Adrenal gland (tissue), 5 donors: ENCODE results near the gene CYB561A3.

Experiments
- POLR2A ChIP-seq, 2 donors: fragments of 450-650 bp; IDR thresholded peaks; one replicate each; pipeline ENCODE4 v1.6.1; 2017; ENCODE audit warnings: antibody characterized with exemption in 2 of 2, mild to moderate bottlenecking in 2 of 2, moderate library complexity in 1 of 2
- TF ChIP-seq, protein P1 (sequence below), 6 experiments: fragments of 450-650 bp in 4 of 6; fragments of 200-600 bp in 2 of 6; sonication (generic) in 1 of 6; IDR thresholded peaks; 1 replicate in 5 of 6; 2 replicates in 1 of 6; pipeline versions ENCODE4 v1.5.1 to v1.8.0; 2016 to 2021; ENCODE audit warnings: antibody characterized with exemption in 6 of 6, mild to moderate bottlenecking in 2 of 6, moderate library complexity in 1 of 6
- donor health status: DM: no; HTN: no; CAD: no.

DNA sequence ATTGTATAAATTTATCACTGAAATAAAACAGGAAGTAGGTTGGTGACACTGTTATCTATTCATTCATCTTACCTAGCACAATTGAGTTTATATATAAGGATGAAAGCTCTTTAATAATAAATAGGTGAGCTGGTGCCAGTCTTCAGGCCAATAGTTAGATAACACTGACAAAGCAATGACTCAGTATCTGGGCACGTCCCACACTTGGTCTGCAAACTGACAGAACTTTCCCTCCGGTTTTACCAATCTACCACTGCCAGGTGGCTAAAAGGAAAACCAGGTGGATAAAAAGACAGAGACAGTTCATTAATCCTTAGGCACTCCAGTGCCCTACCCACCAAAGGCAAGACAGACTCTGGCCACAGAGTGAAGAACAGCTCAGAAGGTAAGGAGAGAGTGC lies 46.4 kb downstream of the CYB561A3 start:
- no peak for TF ChIP-seq POLR2A (IDR thresholded peaks at IDR 0.05)
- TF ChIP-seq, protein P1, sequence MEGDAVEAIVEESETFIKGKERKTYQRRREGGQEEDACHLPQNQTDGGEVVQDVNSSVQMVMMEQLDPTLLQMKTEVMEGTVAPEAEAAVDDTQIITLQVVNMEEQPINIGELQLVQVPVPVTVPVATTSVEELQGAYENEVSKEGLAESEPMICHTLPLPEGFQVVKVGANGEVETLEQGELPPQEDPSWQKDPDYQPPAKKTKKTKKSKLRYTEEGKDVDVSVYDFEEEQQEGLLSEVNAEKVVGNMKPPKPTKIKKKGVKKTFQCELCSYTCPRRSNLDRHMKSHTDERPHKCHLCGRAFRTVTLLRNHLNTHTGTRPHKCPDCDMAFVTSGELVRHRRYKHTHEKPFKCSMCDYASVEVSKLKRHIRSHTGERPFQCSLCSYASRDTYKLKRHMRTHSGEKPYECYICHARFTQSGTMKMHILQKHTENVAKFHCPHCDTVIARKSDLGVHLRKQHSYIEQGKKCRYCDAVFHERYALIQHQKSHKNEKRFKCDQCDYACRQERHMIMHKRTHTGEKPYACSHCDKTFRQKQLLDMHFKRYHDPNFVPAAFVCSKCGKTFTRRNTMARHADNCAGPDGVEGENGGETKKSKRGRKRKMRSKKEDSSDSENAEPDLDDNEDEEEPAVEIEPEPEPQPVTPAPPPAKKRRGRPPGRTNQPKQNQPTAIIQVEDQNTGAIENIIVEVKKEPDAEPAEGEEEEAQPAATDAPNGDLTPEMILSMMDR (IDR thresholded peaks at IDR 0.05): no peak
